HepG2 (cell line): Measurements from ENCODE around the gene ENPP1. TPM values are rescaled to one million over a fixed set of nuclear protein-coding genes. Genes with fewer than 3 reads are reported as not detected.
A peak's percentile ranks its signal among the peaks of the same experiment; 100 is the strongest.

Source experiments
- BCL6 ChIP-seq: IDR thresholded peaks from 2 replicates; pipeline ENCODE4 v1.6.1; 2016; ENCODE audit warnings: missing genetic modification reagents, missing compliant biosample characterization
- CREB1 ChIP-seq, 2 experiments: fragments of 450-650 bp in 1 of 2; IDR thresholded peaks; 2 replicates each; pipeline ENCODE4 v1.6.1; 2016 to 2017; ENCODE audit warnings: control low read depth in 1 of 2, mild to moderate bottlenecking in 1 of 2, missing compliant biosample characterization in 1 of 2, missing genetic modification characterization in 1 of 2
- EHMT2 ChIP-seq: fragments of 200-600 bp; sonication (generic); IDR thresholded peaks from 2 replicates; pipeline ENCODE4 v1.7.0; 2017; ENCODE audit warnings: antibody characterized with exemption, low read depth, low read length, borderline replicate concordance
- FOXA1 ChIP-seq, 2 experiments: fragments of 450-650 bp in 1 of 2; sonication (generic) in 1 of 2; formaldehyde crosslinking in 1 of 2; IDR thresholded peaks; 2 replicates each; pipeline versions ENCODE4 v1.4.0 to v1.6.1; 2016 to 2020; ENCODE audit warnings: missing genetic modification reagents in 1 of 2
- FOXA3 ChIP-seq: IDR thresholded peaks from 2 replicates; pipeline ENCODE4 v1.6.1; 2016; ENCODE audit warnings: missing genetic modification reagents, missing compliant biosample characterization
- HDAC2 ChIP-seq: sonication (generic); formaldehyde crosslinking; IDR thresholded peaks from 2 replicates; pipeline ENCODE4 v1.4.0; 2020; ENCODE audit warnings: missing genetic modification reagents
- SNAPC2 ChIP-seq: sonication (generic); formaldehyde crosslinking; IDR thresholded peaks from 2 replicates; pipeline ENCODE4 v1.8.1; 2022; ENCODE audit warnings: mild to moderate bottlenecking, missing genetic modification reagents
- TBP ChIP-seq: sonication (generic); formaldehyde crosslinking; IDR thresholded peaks from 2 replicates; pipeline ENCODE4 v1.5.0; 2020; ENCODE audit warnings: missing genetic modification reagents
- YEATS4 ChIP-seq: sonication (generic); formaldehyde crosslinking; IDR thresholded peaks from 2 replicates; pipeline ENCODE4 v1.4.0; 2020; ENCODE audit warnings: missing genetic modification reagents, borderline replicate concordance
- ZNF432 ChIP-seq: sonication (generic); formaldehyde crosslinking; IDR thresholded peaks from 2 replicates; pipeline ENCODE4 v1.5.0; 2020; ENCODE audit warnings: missing genetic modification reagents, mild to moderate bottlenecking, borderline replicate concordance
- ZSCAN21 ChIP-seq: sonication (generic); formaldehyde crosslinking; IDR thresholded peaks from 2 replicates; pipeline ENCODE4 v1.8.0; 2022; ENCODE audit warnings: mild to moderate bottlenecking, missing genetic modification reagents, moderate library complexity, borderline replicate concordance
- polyA plus RNA-seq, 8 experiments: library from polyadenylated mRNA; depleted of rRNA in 3 of 8; stranded (reverse) in 7 of 8; unstranded in 1 of 8; fragments of >200 nt; fragmentation: Illumina TruSeq in 4 of 8; extraction: Trizol in 4 of 8; gene quantifications; 2 replicates each; pipeline versions ENCODE4 v1.2.1 to v1.2.3, GENCODE V29; 2011 to 2016; ENCODE audit warnings: low read depth in 4 of 8, missing spikeins in 1 of 8, mixed read lengths in 1 of 8; ENCODE audit not compliant: insufficient read depth in 1 of 8
- total RNA-seq, 5 experiments: library from RNA; depleted of rRNA; stranded (reverse); fragments of >200 nt; fragmentation: Illumina TruSeq; extraction: Trizol; gene quantifications; 2 replicates each; pipeline ENCODE4 v1.2.3, GENCODE V29; 2016; ENCODE audit warnings: low read depth in 1 of 5
- TF ChIP-seq, protein P1 (sequence below): sonication (generic); formaldehyde crosslinking; IDR thresholded peaks from 2 replicates; pipeline ENCODE4 v1.4.0; 2020; ENCODE audit warnings: mild to moderate bottlenecking, missing genetic modification reagents, borderline replicate concordance
- TF ChIP-seq, protein P2 (sequence below): sonication (generic); formaldehyde crosslinking; IDR thresholded peaks from 2 replicates; pipeline ENCODE4 v1.5.1; 2020; ENCODE audit warnings: mild to moderate bottlenecking, missing genetic modification reagents, borderline replicate concordance
- TF ChIP-seq, protein P3 (sequence below): sonication (generic); formaldehyde crosslinking; IDR thresholded peaks from 2 replicates; pipeline ENCODE4 v1.8.1; 2022; ENCODE audit warnings: low read depth, mild to moderate bottlenecking, missing genetic modification reagents

Gene ENPP1
- total and polyA plus RNA-seq, 2 of the 13 experiments (the other 11 are each of a cell fraction or from before 2014, with no cell fraction given) = 56.5 to 160 TPM

DNA sequence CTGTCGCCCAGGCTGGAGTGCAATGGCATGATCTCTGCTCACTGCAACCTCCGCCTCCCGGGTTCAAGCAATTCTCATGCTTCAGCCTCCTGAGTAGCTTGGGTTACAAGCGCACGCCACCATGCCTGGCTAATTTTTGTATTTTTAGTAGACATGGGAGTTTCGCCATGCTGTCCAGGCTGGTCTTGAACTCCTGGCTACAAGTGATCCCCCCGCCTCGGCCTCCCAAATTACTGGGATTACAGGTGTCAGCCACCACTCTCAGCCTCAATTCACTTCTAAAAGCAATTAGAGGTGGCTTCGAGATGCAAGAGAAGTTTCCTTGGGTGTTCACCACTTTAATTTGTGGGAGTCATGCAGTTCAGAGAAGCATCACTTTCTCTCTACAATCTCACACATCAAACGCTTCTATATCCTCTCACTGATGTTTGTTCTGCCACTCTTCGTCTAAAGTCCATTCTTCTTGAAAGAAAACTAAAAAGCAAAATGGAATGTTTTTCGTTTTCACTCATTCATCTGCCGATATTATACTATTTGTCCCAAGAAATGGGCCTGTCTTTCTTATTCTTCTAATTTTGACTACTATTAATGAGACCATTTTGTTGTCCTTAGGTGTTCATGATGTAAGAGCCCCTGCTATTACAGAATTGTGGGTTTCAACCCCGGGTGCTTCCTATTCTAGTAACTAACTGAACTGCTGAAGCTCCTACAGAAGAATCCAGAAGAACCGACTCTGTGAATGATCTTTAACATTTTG is 38.3 kb upstream of the ENPP1 start (continued):
- TF ChIP-seq, protein P1, sequence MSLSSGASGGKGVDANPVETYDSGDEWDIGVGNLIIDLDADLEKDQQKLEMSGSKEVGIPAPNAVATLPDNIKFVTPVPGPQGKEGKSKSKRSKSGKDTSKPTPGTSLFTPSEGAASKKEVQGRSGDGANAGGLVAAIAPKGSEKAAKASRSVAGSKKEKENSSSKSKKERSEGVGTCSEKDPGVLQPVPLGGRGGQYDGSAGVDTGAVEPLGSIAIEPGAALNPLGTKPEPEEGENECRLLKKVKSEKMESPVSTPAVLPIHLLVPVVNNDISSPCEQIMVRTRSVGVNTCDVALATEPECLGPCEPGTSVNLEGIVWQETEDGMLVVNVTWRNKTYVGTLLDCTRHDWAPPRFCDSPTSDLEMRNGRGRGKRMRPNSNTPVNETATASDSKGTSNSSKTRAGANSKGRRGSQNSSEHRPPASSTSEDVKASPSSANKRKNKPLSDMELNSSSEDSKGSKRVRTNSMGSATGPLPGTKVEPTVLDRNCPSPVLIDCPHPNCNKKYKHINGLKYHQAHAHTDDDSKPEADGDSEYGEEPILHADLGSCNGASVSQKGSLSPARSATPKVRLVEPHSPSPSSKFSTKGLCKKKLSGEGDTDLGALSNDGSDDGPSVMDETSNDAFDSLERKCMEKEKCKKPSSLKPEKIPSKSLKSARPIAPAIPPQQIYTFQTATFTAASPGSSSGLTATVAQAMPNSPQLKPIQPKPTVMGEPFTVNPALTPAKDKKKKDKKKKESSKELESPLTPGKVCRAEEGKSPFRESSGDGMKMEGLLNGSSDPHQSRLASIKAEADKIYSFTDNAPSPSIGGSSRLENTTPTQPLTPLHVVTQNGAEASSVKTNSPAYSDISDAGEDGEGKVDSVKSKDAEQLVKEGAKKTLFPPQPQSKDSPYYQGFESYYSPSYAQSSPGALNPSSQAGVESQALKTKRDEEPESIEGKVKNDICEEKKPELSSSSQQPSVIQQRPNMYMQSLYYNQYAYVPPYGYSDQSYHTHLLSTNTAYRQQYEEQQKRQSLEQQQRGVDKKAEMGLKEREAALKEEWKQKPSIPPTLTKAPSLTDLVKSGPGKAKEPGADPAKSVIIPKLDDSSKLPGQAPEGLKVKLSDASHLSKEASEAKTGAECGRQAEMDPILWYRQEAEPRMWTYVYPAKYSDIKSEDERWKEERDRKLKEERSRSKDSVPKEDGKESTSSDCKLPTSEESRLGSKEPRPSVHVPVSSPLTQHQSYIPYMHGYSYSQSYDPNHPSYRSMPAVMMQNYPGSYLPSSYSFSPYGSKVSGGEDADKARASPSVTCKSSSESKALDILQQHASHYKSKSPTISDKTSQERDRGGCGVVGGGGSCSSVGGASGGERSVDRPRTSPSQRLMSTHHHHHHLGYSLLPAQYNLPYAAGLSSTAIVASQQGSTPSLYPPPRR = 0 out of 2 replicates have a peak, but pooled peaks have one; percentile 19
- TF ChIP-seq HDAC2 (CRISPR knock-in tag) (peak; percentile 74), ZNF432 (CRISPR knock-in tag) (no peak), ZSCAN21 (no peak), TBP (no peak), SNAPC2 (CRISPR knock-in tag) (peak; percentile 62; the same call in 1 of the 2 replicates), BCL6 (peak; percentile 93), FOXA1 (IDR thresholded peaks at IDR 0.05) (no peak), FOXA1 (CRISPR knock-in tag; IDR thresholded peaks at IDR 0.05) (peak; percentile 78), FOXA3 (CRISPR knock-in tag) (peak; percentile 88), EHMT2 (peak; percentile 76; the same call in 1 of the 2 replicates), CREB1 (IDR thresholded peaks at IDR 0.05) (no peak), CREB1 (CRISPR knock-in tag; IDR thresholded peaks at IDR 0.05) (peak; percentile 9; the same call in 1 of the 2 replicates), YEATS4 (peak; percentile 51; the same call in 1 of the 2 replicates)
- TF ChIP-seq, protein P2, sequence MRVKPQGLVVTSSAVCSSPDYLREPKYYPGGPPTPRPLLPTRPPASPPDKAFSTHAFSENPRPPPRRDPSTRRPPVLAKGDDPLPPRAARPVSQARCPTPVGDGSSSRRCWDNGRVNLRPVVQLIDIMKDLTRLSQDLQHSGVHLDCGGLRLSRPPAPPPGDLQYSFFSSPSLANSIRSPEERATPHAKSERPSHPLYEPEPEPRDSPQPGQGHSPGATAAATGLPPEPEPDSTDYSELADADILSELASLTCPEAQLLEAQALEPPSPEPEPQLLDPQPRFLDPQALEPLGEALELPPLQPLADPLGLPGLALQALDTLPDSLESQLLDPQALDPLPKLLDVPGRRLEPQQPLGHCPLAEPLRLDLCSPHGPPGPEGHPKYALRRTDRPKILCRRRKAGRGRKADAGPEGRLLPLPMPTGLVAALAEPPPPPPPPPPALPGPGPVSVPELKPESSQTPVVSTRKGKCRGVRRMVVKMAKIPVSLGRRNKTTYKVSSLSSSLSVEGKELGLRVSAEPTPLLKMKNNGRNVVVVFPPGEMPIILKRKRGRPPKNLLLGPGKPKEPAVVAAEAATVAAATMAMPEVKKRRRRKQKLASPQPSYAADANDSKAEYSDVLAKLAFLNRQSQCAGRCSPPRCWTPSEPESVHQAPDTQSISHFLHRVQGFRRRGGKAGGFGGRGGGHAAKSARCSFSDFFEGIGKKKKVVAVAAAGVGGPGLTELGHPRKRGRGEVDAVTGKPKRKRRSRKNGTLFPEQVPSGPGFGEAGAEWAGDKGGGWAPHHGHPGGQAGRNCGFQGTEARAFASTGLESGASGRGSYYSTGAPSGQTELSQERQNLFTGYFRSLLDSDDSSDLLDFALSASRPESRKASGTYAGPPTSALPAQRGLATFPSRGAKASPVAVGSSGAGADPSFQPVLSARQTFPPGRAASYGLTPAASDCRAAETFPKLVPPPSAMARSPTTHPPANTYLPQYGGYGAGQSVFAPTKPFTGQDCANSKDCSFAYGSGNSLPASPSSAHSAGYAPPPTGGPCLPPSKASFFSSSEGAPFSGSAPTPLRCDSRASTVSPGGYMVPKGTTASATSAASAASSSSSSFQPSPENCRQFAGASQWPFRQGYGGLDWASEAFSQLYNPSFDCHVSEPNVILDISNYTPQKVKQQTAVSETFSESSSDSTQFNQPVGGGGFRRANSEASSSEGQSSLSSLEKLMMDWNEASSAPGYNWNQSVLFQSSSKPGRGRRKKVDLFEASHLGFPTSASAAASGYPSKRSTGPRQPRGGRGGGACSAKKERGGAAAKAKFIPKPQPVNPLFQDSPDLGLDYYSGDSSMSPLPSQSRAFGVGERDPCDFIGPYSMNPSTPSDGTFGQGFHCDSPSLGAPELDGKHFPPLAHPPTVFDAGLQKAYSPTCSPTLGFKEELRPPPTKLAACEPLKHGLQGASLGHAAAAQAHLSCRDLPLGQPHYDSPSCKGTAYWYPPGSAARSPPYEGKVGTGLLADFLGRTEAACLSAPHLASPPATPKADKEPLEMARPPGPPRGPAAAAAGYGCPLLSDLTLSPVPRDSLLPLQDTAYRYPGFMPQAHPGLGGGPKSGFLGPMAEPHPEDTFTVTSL (CRISPR knock-in tag) = peak; percentile 98
- TF ChIP-seq, protein P3, sequence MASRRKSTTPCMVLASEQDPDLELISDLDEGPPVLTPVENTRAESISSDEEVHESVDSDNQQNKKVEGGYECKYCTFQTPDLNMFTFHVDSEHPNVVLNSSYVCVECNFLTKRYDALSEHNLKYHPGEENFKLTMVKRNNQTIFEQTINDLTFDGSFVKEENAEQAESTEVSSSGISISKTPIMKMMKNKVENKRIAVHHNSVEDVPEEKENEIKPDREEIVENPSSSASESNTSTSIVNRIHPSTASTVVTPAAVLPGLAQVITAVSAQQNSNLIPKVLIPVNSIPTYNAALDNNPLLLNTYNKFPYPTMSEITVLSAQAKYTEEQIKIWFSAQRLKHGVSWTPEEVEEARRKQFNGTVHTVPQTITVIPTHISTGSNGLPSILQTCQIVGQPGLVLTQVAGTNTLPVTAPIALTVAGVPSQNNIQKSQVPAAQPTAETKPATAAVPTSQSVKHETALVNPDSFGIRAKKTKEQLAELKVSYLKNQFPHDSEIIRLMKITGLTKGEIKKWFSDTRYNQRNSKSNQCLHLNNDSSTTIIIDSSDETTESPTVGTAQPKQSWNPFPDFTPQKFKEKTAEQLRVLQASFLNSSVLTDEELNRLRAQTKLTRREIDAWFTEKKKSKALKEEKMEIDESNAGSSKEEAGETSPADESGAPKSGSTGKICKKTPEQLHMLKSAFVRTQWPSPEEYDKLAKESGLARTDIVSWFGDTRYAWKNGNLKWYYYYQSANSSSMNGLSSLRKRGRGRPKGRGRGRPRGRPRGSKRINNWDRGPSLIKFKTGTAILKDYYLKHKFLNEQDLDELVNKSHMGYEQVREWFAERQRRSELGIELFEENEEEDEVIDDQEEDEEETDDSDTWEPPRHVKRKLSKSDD (CRISPR knock-in tag) = no peak
